ENCODE results near the gene MMAB. TPM values are rescaled to one million over a fixed set of nuclear protein-coding genes. Genes with fewer than 3 reads are reported as not detected.

Gene MMAB
- total RNA-seq, 1 donor from 2014 or later = 27.7 TPM

DNA sequence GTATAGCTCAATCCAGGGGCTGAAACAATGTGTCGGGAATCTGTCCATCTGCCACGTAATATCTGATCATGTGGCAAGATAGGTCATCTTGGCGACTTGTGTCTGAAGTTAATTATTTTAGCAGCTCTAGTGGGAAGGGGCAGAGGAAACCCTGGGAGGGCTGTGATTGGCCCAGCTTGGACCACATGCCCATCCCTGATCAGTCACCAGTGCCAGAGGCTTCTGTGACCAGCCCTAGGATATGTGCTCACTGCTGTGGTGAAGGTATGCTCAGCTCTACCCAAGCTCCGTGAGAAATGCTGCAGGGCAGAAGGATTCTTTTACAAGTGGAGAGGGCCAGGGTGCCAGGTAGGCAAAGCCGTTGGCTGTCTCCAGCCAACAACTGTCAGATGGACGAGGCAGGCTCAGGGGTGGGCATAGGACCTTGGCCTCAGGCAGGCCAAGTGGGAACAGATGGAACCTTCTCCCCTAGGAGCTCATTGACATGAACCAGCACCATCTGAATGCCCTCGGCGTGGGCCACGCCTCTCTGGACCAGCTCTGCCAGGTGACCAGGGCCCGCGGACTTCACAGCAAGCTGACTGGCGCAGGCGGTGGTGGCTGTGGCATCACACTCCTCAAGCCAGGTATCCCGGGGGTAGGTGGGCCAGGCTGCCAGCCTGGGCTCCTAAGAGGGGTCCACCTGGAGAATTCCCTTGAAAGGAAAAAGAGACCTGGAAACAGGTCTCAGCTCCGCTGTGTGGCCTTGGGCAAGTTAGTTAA, 21.4 kb upstream of the MMAB start:
- H3K4me1 ChIP-seq = peaks cover 9% of the 10 kb centered on the region
- H3K9me3 ChIP-seq = no peaks in the 10 kb centered on the region
- H3K4me3 ChIP-seq = no peak overlapping the region
- intact Hi-C loops (cut with DNase I) = loop anchor here (5.0 kb wide), 1 partner anchor 183 kb away; no protein-coding TSS in a partner anchor
- peaks cover 0 to 10% of the 10 kb centered on the region in 2 donors for H3K36me3 ChIP-seq
- no peak overlapping the region for H3K27ac ChIP-seq
- no peaks in the 10 kb centered on the region for H3K27me3 ChIP-seq
- TF ChIP-seq POLR2A (IDR thresholded peaks at IDR 0.05) (no peak), POLR2AphosphoS5 (IDR thresholded peaks at IDR 0.05; ENCODE audit: insufficient read depth in 1 of 2, low read depth in 1 of 2) (no peak)
- TF ChIP-seq, protein P1, sequence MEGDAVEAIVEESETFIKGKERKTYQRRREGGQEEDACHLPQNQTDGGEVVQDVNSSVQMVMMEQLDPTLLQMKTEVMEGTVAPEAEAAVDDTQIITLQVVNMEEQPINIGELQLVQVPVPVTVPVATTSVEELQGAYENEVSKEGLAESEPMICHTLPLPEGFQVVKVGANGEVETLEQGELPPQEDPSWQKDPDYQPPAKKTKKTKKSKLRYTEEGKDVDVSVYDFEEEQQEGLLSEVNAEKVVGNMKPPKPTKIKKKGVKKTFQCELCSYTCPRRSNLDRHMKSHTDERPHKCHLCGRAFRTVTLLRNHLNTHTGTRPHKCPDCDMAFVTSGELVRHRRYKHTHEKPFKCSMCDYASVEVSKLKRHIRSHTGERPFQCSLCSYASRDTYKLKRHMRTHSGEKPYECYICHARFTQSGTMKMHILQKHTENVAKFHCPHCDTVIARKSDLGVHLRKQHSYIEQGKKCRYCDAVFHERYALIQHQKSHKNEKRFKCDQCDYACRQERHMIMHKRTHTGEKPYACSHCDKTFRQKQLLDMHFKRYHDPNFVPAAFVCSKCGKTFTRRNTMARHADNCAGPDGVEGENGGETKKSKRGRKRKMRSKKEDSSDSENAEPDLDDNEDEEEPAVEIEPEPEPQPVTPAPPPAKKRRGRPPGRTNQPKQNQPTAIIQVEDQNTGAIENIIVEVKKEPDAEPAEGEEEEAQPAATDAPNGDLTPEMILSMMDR (IDR thresholded peaks at IDR 0.05) = no peak
- DNase-seq (ENCODE audit: extremely low spot score in 2 of 2) = no peak

DNA sequence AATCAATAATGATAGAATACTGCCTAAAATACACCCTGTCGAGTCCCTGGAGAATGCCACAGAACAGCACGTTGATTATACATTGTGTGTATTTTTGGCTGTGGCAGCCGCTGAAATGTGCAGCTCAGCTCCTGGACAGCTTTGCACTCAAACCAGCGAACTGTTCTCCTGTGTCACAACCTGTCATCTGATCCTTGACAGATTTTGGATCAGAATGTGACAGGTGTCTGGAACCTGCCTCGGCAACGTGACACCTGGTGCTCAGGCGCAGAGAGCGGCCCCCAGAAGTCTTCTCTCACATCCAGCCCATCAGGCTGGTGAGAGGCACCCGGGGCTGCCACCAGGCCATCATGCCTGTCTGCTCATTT, 19.6 kb upstream of the MMAB start:
- no peak for DNase-seq (ENCODE audit: extremely low spot score in 2 of 2)
- Histone ChIP-seq H3K4me3 (no peak overlapping the region), H3K9me3 (no peaks in the 10 kb centered on the region), H3K27me3 (no peaks in the 10 kb centered on the region), H3K36me3 (peaks cover 0 to 18% of the 10 kb centered on the region in 2 donors), H3K27ac (no peak overlapping the region), H3K4me1 (peaks cover 6% of the 10 kb centered on the region)
- TF ChIP-seq POLR2AphosphoS5 (IDR thresholded peaks at IDR 0.05; ENCODE audit: insufficient read depth in 1 of 2, low read depth in 1 of 2) (no peak), POLR2A (IDR thresholded peaks at IDR 0.05) (no peak)
- TF ChIP-seq, protein P1 (IDR thresholded peaks at IDR 0.05) = no peak
- intact Hi-C loops (cut with DNase I) = no loop called here

DNA sequence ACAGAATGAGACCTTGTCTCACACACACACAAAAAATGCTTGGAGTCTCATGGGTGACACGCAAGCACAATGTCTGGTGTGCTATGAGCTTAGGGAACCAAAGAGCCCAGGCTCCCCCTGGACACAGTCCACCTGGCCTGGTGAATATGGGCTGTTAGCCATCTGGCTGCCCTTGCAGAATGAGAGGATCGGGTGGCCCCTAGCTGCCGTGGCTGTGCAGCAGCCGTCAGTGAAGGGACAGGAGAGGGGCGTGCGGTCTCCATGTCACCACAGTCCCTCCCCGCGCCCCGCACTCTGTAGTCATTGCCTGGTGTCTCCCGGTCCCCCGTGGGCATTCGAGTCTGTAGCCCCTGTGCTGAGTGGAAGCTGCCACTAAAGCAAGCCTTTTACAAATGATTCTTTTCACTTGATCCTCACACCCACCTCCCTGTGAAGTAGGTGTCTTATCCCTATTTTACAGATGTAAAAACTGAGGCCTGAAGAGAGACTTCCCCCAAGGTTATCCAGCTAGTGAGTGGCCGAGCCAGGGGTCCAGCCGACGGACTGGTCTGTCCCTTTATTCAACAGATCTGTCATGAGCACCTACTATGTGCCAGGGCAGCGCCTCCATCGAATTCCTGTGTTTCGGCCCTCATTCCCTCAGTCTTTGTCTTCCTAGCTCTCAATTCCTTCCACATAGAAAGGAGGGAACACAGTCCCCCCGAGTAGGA, 19.0 kb upstream of the MMAB start:
- Histone ChIP-seq H3K4me1 (peaks cover under 1% of the 10 kb centered on the region), H3K27ac (no peak overlapping the region), H3K4me3 (no peak overlapping the region), H3K9me3 (no peaks in the 10 kb centered on the region), H3K36me3 (peaks cover 0 to 24% of the 10 kb centered on the region in 2 donors), H3K27me3 (no peaks in the 10 kb centered on the region)
- no peak for TF ChIP-seq POLR2AphosphoS5 (IDR thresholded peaks at IDR 0.05; ENCODE audit: insufficient read depth in 1 of 2, low read depth in 1 of 2)
- TF ChIP-seq, protein P1 (IDR thresholded peaks at IDR 0.05) = no peak
- TF ChIP-seq POLR2A (IDR thresholded peaks at IDR 0.05) = no peak
- intact Hi-C loops (cut with DNase I) = no loop called here
- no peak for DNase-seq (ENCODE audit: extremely low spot score in 2 of 2)

DNA sequence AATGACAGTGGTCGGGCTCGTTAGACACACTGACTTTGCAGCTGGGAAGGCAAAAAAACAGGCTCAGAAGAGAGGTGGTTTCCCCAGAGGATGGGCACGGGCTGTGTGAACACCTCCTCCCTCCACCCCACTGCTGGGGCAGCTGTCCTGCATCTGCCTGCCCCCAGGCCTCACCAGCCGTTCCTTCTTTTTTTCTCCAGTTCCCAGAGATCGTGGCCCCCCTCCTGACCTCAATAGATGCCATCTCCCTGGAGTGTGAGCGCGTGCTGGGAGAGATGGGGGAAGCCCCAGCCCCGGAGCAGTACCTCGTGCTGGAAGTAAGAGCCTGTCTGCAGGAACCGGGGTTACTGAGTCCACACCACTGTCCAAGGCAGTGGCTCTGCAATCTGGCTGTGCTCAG, 17.7 kb upstream of the MMAB start:
- Histone ChIP-seq H3K27ac (no peak overlapping the region), H3K36me3 (peaks cover 0 to 27% of the 10 kb centered on the region in 2 donors), H3K9me3 (no peaks in the 10 kb centered on the region), H3K27me3 (no peaks in the 10 kb centered on the region), H3K4me3 (no peak overlapping the region), H3K4me1 (no peaks in the 10 kb centered on the region)
- intact Hi-C loops (cut with DNase I) = no loop called here
- DNase-seq (ENCODE audit: extremely low spot score in 2 of 2) = no peak
- TF ChIP-seq, protein P1 (IDR thresholded peaks at IDR 0.05) = no peak
- TF ChIP-seq POLR2AphosphoS5 (IDR thresholded peaks at IDR 0.05; ENCODE audit: insufficient read depth in 1 of 2, low read depth in 1 of 2) = no peak

DNA sequence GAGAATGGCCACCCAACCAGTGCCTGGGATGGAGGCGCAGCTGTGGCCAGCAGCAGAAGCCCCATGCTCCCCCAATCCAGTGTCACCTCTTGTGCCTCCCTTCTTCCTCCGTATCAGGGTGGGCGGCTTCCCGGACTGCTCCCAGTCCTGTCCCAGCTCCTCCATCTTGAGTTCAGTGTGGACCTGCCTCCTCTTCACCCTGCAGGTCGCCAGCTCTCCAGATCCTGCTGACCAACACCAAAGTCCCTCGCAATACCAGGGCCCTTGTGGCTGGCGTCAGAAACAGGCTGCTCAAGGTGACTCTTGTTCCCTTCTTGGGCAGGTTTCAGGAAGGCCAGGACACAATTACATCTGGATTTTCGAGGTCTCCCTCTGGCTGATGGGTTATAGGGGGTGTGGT, 17.3 kb upstream of the MMAB start:
- intact Hi-C loops (cut with DNase I) = no loop called here
- H3K4me3 ChIP-seq = no peak overlapping the region
- no peaks in the 10 kb centered on the region for H3K4me1 ChIP-seq
- H3K36me3 ChIP-seq = peaks cover 0 to 27% of the 10 kb centered on the region in 2 donors
- DNase-seq (ENCODE audit: extremely low spot score in 2 of 2) = no peak
- no peak overlapping the region for H3K27ac ChIP-seq
- H3K9me3 ChIP-seq = no peaks in the 10 kb centered on the region
- H3K27me3 ChIP-seq = no peaks in the 10 kb centered on the region
- TF ChIP-seq POLR2A (IDR thresholded peaks at IDR 0.05) (no peak), POLR2AphosphoS5 (IDR thresholded peaks at IDR 0.05; ENCODE audit: insufficient read depth in 1 of 2, low read depth in 1 of 2) (no peak)
- TF ChIP-seq, protein P1 (IDR thresholded peaks at IDR 0.05) = no peak

Measured in vagina (tissue), 2 donors.